Fibroblast of peridontal ligament (primary cell): Measurements from ENCODE around the gene ARHGAP15.
A peak's percentile ranks its signal among the peaks of the same experiment; 100 is the strongest.

Experiments used
- DNase-seq: peaks from one replicate; pipeline ENCODE4 v3.0.0-alpha.2; 2010; ENCODE audit errors: extremely low read depth

The ARHGAP15 gene

GRCh38 chr2:143719406-143719805, 590.2 kb downstream of the ARHGAP15 start:
- DNase-seq: no peak

- no peak for DNase-seq
Observed at GRCh38 chr2:143720095-143720664, 591.0 kb downstream of the ARHGAP15 start.

GRCh38 chr2:143725400-143725799, 596.2 kb downstream of the ARHGAP15 start:
- DNase-seq: no peak

- DNase-seq: no peak
Observed at GRCh38 chr2:143726151-143726845, 597.1 kb downstream of the ARHGAP15 start.

- no peak for DNase-seq
Observed at GRCh38 chr2:143728498-143728897, 599.3 kb downstream of the ARHGAP15 start.

- no peak for DNase-seq
Observed at GRCh38 chr2:143729296-143729814, 600.1 kb downstream of the ARHGAP15 start.

GRCh38 chr2:143730155-143730952, 601.1 kb downstream of the ARHGAP15 start:
- peak; percentile 41 for DNase-seq

- DNase-seq: no peak
Observed at GRCh38 chr2:143730953-143731260, 601.7 kb downstream of the ARHGAP15 start.

- no peak for DNase-seq
Observed at GRCh38 chr2:143732076-143732475, 602.9 kb downstream of the ARHGAP15 start.

- no peak for DNase-seq
Observed at GRCh38 chr2:143732871-143733270, 603.7 kb downstream of the ARHGAP15 start.

GRCh38 chr2:143734507-143734906, 605.3 kb downstream of the ARHGAP15 start:
- DNase-seq: no peak

GRCh38 chr2:143736904-143737303, 607.7 kb downstream of the ARHGAP15 start:
- DNase-seq: peak; percentile 64

- DNase-seq: no peak
Observed at GRCh38 chr2:143740431-143740830, 611.2 kb downstream of the ARHGAP15 start.

- DNase-seq: no peak
Observed at GRCh38 chr2:143741205-143741604, 612.0 kb downstream of the ARHGAP15 start.

- peak; percentile 60 for DNase-seq
Observed at GRCh38 chr2:143742581-143742980, 613.4 kb downstream of the ARHGAP15 start.

GRCh38 chr2:143744114-143744513, 614.9 kb downstream of the ARHGAP15 start:
- no peak for DNase-seq

- DNase-seq: no peak
Observed at GRCh38 chr2:143745060-143745459, 615.8 kb downstream of the ARHGAP15 start.

- no peak for DNase-seq
Observed at GRCh38 chr2:143754742-143755141, 625.5 kb downstream of the ARHGAP15 start.

- DNase-seq: no peak
Observed at GRCh38 chr2:143758629-143759330, 629.6 kb downstream of the ARHGAP15 start.

GRCh38 chr2:143759455-143759854, 630.2 kb downstream of the ARHGAP15 start:
- no peak for DNase-seq

GRCh38 chr2:143762176-143762928, 633.1 kb downstream of the ARHGAP15 start:
- DNase-seq: no peak
